H9 (cell line): ENCODE results near the gene ZNF823. TPM values are rescaled to one million over a fixed set of nuclear protein-coding genes. Genes with fewer than 3 reads are reported as not detected.

Experiments used
- DNase-seq: peaks from one replicate; pipeline ENCODE4 v3.0.0-alpha.2; 2017
- H2AFZ ChIP-seq: one replicate; pipeline ENCODE4 v1.6.1; 2013; ENCODE audit warnings: mild to moderate bottlenecking, low read length, control low read depth, moderate library complexity
- H2AK5ac ChIP-seq: 2 replicates; pipeline ENCODE4 v1.6.1; 2013; ENCODE audit warnings: low read length, control low read depth, mixed read lengths; ENCODE audit not compliant: insufficient read length
- H2BK120ac ChIP-seq: one replicate; pipeline ENCODE4 v1.6.1; 2013; ENCODE audit warnings: low read depth, mild to moderate bottlenecking, low read length, control low read depth, inconsistent platforms; ENCODE audit not compliant: poor library complexity, severe bottlenecking
- H2BK12ac ChIP-seq: 2 replicates; pipeline ENCODE4 v1.6.1; 2013; ENCODE audit warnings: low read length, control low read depth, mixed read lengths, low read depth; ENCODE audit not compliant: insufficient read length
- H2BK15ac ChIP-seq: 2 replicates; pipeline ENCODE4 v1.6.1; 2013; ENCODE audit warnings: low read depth, low read length, control low read depth
- H2BK20ac ChIP-seq: one replicate; pipeline ENCODE4 v1.6.1; 2013; ENCODE audit warnings: low read depth, mild to moderate bottlenecking, low read length, control low read depth, inconsistent platforms; ENCODE audit not compliant: poor library complexity, severe bottlenecking
- H2BK5ac ChIP-seq: 2 replicates; pipeline ENCODE4 v1.6.1; 2013; ENCODE audit warnings: low read length, control low read depth, mixed read lengths; ENCODE audit not compliant: insufficient read length
- H3K14ac ChIP-seq: 2 replicates; pipeline ENCODE4 v1.6.1; 2013; ENCODE audit warnings: low read length, control low read depth; ENCODE audit not compliant: insufficient read depth
- H3K18ac ChIP-seq: 2 replicates; pipeline ENCODE4 v1.6.1; 2013; ENCODE audit warnings: low read depth, mild to moderate bottlenecking, mixed read lengths, low read length, control low read depth; ENCODE audit not compliant: insufficient read length
- H3K23ac ChIP-seq: 2 replicates; pipeline ENCODE4 v1.6.1; 2013; ENCODE audit warnings: low read length, control low read depth, mixed read lengths, low read depth; ENCODE audit not compliant: insufficient read length
- H3K23me2 ChIP-seq: 2 replicates; pipeline ENCODE4 v1.6.1; 2013; ENCODE audit warnings: low read depth, mild to moderate bottlenecking, mixed read lengths, low read length, control low read depth; ENCODE audit not compliant: insufficient read length, poor library complexity, severe bottlenecking
- H3K27ac ChIP-seq: 2 replicates; pipeline ENCODE4 v1.5.1; 2013; ENCODE audit warnings: low read length, control low read depth, mixed read lengths, low read depth; ENCODE audit not compliant: insufficient read length
- H3K27me3 ChIP-seq: 2 replicates; pipeline ENCODE4 v1.6.1; 2013; ENCODE audit warnings: low read length, control low read depth, inconsistent platforms; ENCODE audit not compliant: insufficient read depth
- H3K4ac ChIP-seq: 2 replicates; pipeline ENCODE4 v1.6.1; 2013; ENCODE audit warnings: low read depth, mild to moderate bottlenecking, control low read depth, inconsistent platforms, low read length, moderate library complexity
- H3K4me1 ChIP-seq: 2 replicates; pipeline ENCODE4 v1.6.1; 2013; ENCODE audit warnings: low read length, control low read depth, inconsistent platforms; ENCODE audit not compliant: insufficient read depth
- H3K4me2 ChIP-seq: 2 replicates; pipeline ENCODE4 v1.6.1; 2013; ENCODE audit warnings: low read length, control low read depth, mixed read lengths; ENCODE audit not compliant: insufficient read length, insufficient read depth
- H3K56ac ChIP-seq: 2 replicates; pipeline ENCODE4 v1.6.1; 2013; ENCODE audit warnings: low read depth, mild to moderate bottlenecking, mixed read lengths, low read length, control low read depth; ENCODE audit not compliant: insufficient read length
- H3K79me1 ChIP-seq: 2 replicates; pipeline ENCODE4 v1.6.1; 2013; ENCODE audit warnings: low read depth, mild to moderate bottlenecking, moderate library complexity, low read length, control low read depth, inconsistent platforms; ENCODE audit not compliant: insufficient read depth, poor library complexity, severe bottlenecking
- H3K79me2 ChIP-seq: 2 replicates; pipeline ENCODE4 v1.6.1; 2013; ENCODE audit warnings: low read length, control low read depth, inconsistent platforms; ENCODE audit not compliant: insufficient read depth
- H3K9ac ChIP-seq: 2 replicates; pipeline ENCODE4 v1.6.1; 2013; ENCODE audit warnings: low read length, control low read depth, mixed read lengths; ENCODE audit not compliant: insufficient read length; ENCODE audit errors: extremely low read depth
- H3K9me3 ChIP-seq: one replicate; pipeline ENCODE4 v1.6.1; 2013; ENCODE audit warnings: low read depth, low read length, inconsistent platforms; ENCODE audit not compliant: control insufficient read depth
- H3T11ph ChIP-seq: one replicate; pipeline ENCODE4 v1.6.1; 2013; ENCODE audit warnings: mild to moderate bottlenecking, low read length, control low read depth, inconsistent platforms
- H4K20me1 ChIP-seq: one replicate; pipeline ENCODE4 v1.6.1; 2013; ENCODE audit not compliant: control insufficient read depth, insufficient read length, insufficient read depth
- H4K5ac ChIP-seq: 2 replicates; pipeline ENCODE4 v1.6.1; 2013; ENCODE audit warnings: low read depth, mild to moderate bottlenecking, mixed read lengths, low read length, control low read depth; ENCODE audit not compliant: insufficient read length
- H4K8ac ChIP-seq: replicated peaks from 2 replicates; pipeline ENCODE4 v1.6.1; 2013; ENCODE audit warnings: low read length, control low read depth, mixed read lengths, low read depth; ENCODE audit not compliant: insufficient read length
- H4K91ac ChIP-seq: 2 replicates; pipeline ENCODE4 v1.6.1; 2013; ENCODE audit warnings: low read depth, mild to moderate bottlenecking, moderate library complexity, mixed read lengths, low read length, control low read depth; ENCODE audit not compliant: insufficient read length
- H3K27ac Mint-ChIP-seq, 3 experiments: 2 replicates in 2 of 3; 3 replicates in 1 of 3; pipeline ENCODE4 v1.8.0; 2020 to 2021; ENCODE audit warnings: mixed read lengths in 3 of 3, mild to moderate bottlenecking in 1 of 3, moderate library complexity in 1 of 3
- H3K27me3 Mint-ChIP-seq: 2 replicates; pipeline ENCODE4 v1.8.0; 2021; ENCODE audit warnings: low read depth, mild to moderate bottlenecking, moderate library complexity, mixed read lengths
- H3K36me3 Mint-ChIP-seq, 3 experiments: 2 replicates in 2 of 3; 3 replicates in 1 of 3; pipeline ENCODE4 v1.8.0; 2020 to 2021; ENCODE audit warnings: low read depth in 3 of 3, mixed read lengths in 3 of 3; ENCODE audit not compliant: insufficient read depth in 1 of 3
- H3K4me1 Mint-ChIP-seq, 2 experiments: 2 replicates each; pipeline ENCODE4 v1.8.0; 2020; ENCODE audit warnings: mixed read lengths in 2 of 2
- H3K4me3 Mint-ChIP-seq, 2 experiments: 2 replicates in 1 of 2; 3 replicates in 1 of 2; pipeline ENCODE4 v1.8.0; 2020 to 2021; ENCODE audit warnings: mild to moderate bottlenecking in 2 of 2, mixed read lengths in 2 of 2, moderate library complexity in 1 of 2
- H3K9me3 Mint-ChIP-seq, 2 experiments: 2 replicates in 1 of 2; 3 replicates in 1 of 2; pipeline ENCODE4 v1.8.0; 2020; ENCODE audit warnings: mild to moderate bottlenecking in 2 of 2, mixed read lengths in 2 of 2, moderate library complexity in 1 of 2
- CTCF ChIP-seq: fragments of 200-600 bp; sonication (generic); conservative IDR thresholded peaks from 3 replicates; pipeline ENCODE4 v1.8.0; 2021; ENCODE audit warnings: antibody characterized with exemption, mild to moderate bottlenecking
- total RNA-seq: library from RNA; stranded (reverse); gene quantifications from 2 replicates; pipeline ENCODE4 v1.2.1, GENCODE V29; 2021

ZNF823 gene
- total RNA-seq, 1 experiment from 2014 or later = 2.5 TPM

- H3K4me1 ChIP-seq = no peaks in the 10 kb centered on the region
- no peak overlapping the region for H2BK12ac ChIP-seq
- no peaks in the 10 kb centered on the region for H3K27me3 ChIP-seq
- no peak overlapping the region for H2AFZ ChIP-seq
- Mint-ChIP-seq H3K4me3 (no peak overlapping the region), H3K27me3 (peaks cover 28% of the 10 kb centered on the region), H3K9me3 (peaks cover 39% of the 10 kb centered on the region in 2 experiments), H3K36me3 (peaks cover 2 to 7% (median 7%) of the 10 kb centered on the region in 3 experiments; a peak in 3 of 7 replicates), H3K27ac (no peak overlapping the region), H3K4me1 (no peaks in the 10 kb centered on the region)
- no peak for DNase-seq
- H2BK15ac ChIP-seq = no peak overlapping the region
- no peak overlapping the region for H3K9ac ChIP-seq
- H3K79me1 ChIP-seq = no peaks in the 10 kb centered on the region
- H2BK20ac ChIP-seq = no peak overlapping the region
- no peaks in the 10 kb centered on the region for H4K20me1 ChIP-seq
- H4K5ac ChIP-seq = no peak overlapping the region
- H4K91ac ChIP-seq = no peak overlapping the region
- H2BK5ac ChIP-seq = no peak overlapping the region
- H3K14ac ChIP-seq = no peak overlapping the region
- H3K23me2 ChIP-seq = no peaks in the 10 kb centered on the region
- H2AK5ac ChIP-seq = no peak overlapping the region
- H2BK120ac ChIP-seq = no peak overlapping the region
- no peaks in the 10 kb centered on the region for H3K79me2 ChIP-seq
- no peak overlapping the region for H3K4me2 ChIP-seq
- no peak overlapping the region for H3K56ac ChIP-seq
- H4K8ac ChIP-seq = no peak overlapping the region
- TF ChIP-seq CTCF = no peak
- no peak overlapping the region for H3K23ac ChIP-seq
- H3K27ac ChIP-seq = no peak overlapping the region
- H3K9me3 ChIP-seq = no peaks in the 10 kb centered on the region
- no peak overlapping the region for H3T11ph ChIP-seq
- H3K18ac ChIP-seq = no peak overlapping the region
- no peak overlapping the region for H3K4ac ChIP-seq
These were observed 7.1 kb upstream of the ZNF823 start for GRCh38 chr19:11745869-11746268.
